ENCODE results near the gene ITGB8.
"Not testable (repeated sequence)": the region's sequence is repeated elsewhere in the genome, so short reads cannot be mapped to it uniquely, and the experiment has no call there.

The ITGB8 gene

DNA sequence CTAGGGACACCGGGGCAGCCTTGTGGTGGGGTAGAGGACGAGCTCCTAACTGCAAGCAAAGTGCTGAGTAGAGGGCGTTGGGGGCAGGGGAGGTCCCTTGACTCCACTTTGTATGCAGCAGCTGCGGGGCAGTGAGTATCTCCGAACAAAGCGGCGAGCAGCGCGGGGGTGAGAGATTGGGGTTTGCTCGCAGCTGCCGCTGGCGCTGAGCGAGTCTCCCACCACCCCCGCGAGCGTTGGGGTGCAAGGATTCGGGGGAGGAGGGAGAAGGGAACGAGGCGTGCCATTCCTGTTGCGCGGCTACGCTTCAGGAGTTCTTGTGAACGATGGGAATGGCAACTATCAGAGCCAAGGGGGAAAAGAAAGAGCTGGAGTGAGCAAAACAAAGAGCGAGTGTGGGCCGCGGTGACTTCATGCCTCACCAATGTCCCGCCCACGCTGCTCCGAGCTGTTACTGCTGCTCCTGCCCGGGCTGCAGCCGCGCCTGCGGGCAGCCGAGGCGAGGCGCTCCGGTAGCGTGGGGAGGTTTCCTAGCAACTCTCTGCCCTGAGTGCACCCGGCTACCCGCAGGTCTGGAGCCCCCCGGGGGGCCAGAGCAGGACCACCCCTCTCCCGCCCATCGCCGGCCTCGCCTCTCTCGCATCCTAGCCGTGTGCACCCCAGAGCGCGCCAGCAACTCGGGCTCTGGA, at the start of gene ITGB8:
ITGB8 (plus strand) TSS at position 662 of the 689 bp plus-strand sequence. CDS start 907 bp downstream, outside the sequence.
- peak; percentile 15 to 44 (median 28) for DNase-seq (ENCODE audit: low read depth in 3 of 3)

- DNase-seq (ENCODE audit: low read depth in 3 of 3), result no peak
Observed at GRCh38 chr7:20282959-20283358, 47.7 kb upstream of the ITGB8 start.

DNA sequence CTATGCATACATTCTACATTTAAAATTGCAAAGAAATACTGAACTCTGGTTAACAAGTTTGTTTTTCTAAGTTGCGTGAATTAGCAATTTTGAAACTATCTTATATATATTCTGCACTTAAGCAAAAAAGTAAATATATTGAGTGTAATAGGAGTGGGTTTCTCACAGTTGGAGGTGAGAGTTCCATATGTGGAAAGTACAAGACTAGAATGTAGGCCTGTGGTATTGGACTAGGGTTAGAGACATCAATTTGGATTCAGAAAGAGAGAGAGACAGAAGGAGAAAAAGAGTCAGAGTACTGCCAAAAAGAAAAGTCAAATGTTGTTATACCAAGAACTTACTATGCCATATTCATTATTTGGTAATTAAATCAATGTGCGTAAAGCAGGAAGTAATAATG, 47.3 kb upstream of the ITGB8 start:
- DNase-seq (ENCODE audit: low read depth in 3 of 3), result no peak

DNA sequence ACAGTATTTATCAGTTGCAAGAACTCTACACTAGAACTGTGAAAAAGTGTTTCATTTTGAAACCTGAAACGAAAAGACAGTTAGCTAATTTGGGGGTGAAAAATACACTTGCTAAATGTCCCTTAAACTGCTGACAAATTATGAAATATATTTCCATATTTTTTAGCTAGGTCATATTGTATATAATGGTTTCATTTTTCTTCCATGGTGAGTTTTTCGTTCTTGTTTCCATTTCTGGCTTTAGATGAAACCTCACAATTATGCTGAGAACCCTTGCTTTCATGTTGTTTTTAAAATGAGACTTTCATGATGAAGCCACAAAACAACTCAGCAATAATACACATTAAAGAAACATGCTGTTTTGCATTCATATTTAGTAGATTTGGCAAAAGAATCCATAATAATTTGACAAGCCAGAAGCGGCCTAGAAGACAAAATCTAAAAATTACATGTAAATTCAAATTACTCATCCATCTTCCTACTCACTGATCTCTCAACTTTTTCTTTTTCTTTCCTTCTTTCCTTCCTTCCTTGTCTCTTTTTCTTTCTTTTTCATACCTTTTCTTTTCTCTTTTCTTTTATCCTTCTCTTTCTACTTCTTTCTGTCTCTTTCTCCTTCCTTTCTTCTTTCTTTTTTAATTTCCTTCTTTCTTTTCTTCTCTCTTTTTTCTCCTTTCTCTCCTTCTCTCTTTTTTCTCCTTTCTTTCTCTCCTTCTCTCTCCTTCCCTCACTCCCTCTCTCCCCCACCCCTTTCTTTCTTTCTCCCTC, 46.5 kb upstream of the ITGB8 start:
- no peak for DNase-seq (ENCODE audit: low read depth in 3 of 3)

- DNase-seq (ENCODE audit: low read depth in 3 of 3), result no peak
Observed at GRCh38 chr7:20284771-20285143, 45.9 kb upstream of the ITGB8 start.

GRCh38 chr7:20287317-20287716, 43.4 kb upstream of the ITGB8 start:
- DNase-seq (ENCODE audit: low read depth in 3 of 3), result no peak

DNA sequence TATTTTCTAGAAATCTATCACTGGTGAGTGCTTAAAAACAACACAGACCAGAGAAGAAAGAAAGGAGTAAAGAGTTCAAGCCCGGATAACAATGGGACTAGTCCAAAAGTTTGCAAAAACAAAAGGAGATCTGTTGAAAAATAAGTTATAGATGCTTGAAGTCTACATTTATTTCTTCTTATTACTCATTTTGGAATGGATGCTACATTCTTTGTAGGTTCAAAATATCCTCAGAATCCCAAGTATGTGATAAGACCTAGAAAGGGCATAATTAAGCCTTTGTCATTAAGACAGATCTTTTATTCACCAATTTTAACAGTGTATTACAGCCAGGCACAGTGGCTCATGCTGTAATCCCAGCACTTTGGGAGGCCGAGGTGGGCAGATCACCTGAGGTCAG, 42.7 kb upstream of the ITGB8 start:
- no peak for DNase-seq (ENCODE audit: low read depth in 3 of 3)

DNA sequence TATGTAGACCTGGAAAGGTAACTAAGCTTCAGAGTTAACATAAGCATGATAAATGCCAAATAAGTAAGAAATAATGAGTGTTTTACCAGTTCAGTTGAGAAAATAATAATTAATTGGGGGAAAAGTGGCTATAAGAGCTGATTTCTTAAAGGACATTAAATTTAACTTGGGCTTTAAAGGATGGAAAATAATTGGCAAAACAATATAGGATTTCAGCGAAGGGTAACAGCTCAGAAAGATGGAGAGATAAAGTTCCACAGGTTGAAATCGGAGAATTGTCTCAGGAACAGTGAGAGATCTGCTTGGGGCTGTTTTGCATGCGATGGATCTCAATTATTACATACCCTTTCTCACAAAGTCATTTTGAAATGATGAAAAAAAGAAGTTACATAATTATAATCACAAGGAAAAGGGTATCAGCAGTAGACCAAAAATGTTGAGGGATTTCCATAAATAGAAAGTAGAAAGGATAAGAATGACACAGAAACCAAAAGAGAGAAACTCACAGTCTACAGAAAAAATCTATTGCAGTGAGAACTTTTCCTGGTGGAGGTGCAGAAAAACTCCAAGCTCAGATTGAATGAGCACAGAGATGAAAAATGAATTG, 40.1 kb upstream of the ITGB8 start:
- no peak for DNase-seq (ENCODE audit: low read depth in 3 of 3)

DNA sequence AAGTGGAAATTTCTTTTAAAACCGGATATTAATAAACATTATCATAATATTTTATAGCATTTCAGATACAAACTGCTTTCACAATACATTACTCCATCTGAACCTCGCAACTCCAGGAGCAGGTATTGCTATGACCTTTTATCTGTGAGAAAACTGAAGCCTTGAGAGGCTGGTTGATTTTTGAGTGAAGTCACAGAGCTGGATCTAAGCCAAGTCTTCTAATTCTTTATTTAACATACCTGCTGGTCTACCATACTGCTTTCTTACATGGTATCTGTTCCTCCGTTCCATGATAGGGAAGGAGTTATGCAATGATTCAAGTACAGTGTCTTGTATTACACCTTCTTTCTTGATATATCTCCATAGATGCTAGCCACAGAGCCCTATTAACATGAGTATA, 37.4 kb upstream of the ITGB8 start:
- no peak for DNase-seq (ENCODE audit: low read depth in 3 of 3)

- DNase-seq (ENCODE audit: low read depth in 3 of 3), result no peak
Observed at GRCh38 chr7:20296444-20296843, 34.3 kb upstream of the ITGB8 start.

GRCh38 chr7:20296901-20297300, 33.8 kb upstream of the ITGB8 start:
- no peak for DNase-seq (ENCODE audit: low read depth in 3 of 3)

DNA sequence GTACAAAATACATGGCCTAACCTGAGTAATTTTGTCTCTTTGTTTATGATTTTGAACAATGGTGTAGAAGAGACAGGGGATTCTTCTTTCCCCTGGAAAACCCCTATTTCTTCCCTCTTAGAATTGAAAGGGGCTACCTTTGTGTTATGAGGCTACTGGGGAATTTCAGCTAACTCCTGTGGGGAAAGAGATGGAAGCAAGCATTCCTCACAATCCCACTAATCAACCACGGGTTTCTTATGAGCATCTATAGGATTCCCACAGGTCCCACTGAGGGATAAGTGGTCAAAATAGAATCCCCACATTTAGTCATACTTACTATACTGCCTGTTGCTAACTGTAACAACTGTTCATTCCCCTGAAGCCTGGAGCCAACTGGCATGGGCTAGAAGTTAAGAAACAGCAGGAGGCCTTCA, 32.2 kb upstream of the ITGB8 start:
- DNase-seq (ENCODE audit: low read depth in 3 of 3), result no peak

- no peak for DNase-seq (ENCODE audit: low read depth in 3 of 3)
Observed at GRCh38 chr7:20299145-20299544, 31.6 kb upstream of the ITGB8 start.

GRCh38 chr7:20299647-20300312, 30.9 kb upstream of the ITGB8 start:
- DNase-seq (ENCODE audit: low read depth in 3 of 3), result no peak

DNA sequence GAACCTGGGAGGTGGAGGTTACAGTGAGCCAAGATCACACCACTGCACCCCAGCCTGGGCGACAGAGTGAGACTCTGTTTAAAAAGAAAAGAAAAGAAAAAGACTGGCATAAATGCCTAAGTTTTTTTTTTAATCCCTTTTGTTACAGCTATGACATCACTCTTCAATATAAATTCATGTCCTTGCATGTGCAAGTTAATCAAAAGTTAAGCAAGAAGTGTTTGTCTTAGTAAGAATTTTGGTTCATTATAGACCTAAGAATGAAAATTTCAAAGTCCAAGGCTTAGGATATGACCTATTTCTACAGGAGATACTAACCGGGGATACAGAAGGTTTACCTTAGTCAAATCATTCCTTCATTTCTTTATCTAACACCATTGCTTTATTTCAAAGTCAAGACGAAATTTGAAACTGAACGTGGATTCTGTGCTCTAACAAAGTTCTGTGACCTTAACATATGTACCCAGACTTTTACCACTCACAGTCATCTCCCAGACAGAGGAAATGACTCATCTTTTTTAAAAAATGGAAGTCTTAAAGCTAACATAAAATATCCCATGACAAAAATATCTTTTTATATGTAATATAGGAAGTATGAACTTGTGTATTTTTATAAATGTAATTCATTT, 29.3 kb upstream of the ITGB8 start:
- DNase-seq (ENCODE audit: low read depth in 3 of 3), result no peak

GRCh38 chr7:20302300-20302699, 28.4 kb upstream of the ITGB8 start:
- not testable (repeated sequence) for DNase-seq (ENCODE audit: low read depth in 3 of 3)

DNA sequence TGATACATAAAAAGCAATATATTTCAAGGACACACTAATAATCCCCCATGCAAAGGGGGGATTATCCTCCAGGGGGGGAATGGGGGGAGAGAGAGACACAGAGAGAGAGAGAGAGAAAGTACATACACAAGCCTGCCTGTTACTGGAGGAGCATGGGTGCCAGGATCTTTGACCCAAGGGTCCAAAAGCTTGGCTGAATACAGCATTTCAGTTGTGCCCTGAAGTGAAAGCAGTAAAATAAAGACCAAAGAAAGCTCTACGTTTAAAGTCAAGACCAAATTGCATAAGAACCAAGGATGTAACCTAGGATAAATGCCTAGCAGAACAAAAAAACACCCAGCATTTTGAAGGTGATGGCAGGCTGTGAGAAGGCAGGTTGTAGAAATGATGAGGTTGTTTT, 27.8 kb upstream of the ITGB8 start:
- no peak for DNase-seq (ENCODE audit: low read depth in 3 of 3)

DNA sequence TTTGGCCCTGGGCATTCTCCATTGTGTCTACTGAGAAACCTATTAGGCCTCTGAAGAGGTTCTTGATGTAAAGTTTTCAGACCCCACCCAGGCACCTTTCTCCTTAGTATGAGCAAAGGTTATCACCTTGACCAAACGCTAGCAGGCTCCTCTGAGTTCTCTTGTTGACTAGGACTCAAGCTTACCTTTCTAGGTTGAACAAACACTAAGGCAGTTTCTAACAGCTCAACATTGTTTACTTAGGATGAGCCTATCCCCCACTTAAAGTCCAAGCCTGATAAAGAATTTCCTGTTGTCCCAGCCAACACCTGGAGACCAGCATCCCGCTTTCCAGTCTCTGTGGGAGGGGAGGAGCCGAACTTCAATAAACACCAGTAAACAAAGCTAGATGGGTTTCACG, 26.3 kb upstream of the ITGB8 start:
- DNase-seq (ENCODE audit: low read depth in 3 of 3), result no peak

DNA sequence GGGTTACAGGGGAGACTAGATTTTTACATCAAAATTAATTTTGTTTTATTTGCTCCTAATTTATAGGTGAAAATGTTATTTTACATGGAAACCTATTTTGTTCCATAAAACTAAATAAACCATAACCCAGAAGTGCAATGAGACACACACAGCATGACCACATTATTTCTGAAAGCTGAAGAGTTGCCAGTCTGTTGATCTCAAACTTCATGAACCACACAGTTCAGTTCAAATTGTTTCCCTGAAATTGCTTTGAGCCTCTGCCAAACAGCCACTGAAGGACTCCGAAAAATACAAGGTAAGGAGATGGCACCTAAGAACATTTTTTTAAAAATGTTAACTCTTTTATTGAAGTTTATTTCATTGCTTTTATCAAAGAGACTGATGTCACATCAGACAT, 25.0 kb upstream of the ITGB8 start:
- no peak for DNase-seq (ENCODE audit: low read depth in 3 of 3)

GRCh38 chr7:20306180-20306946, 24.3 kb upstream of the ITGB8 start:
- no peak for DNase-seq (ENCODE audit: low read depth in 3 of 3)

GRCh38 chr7:20307119-20307518, 23.6 kb upstream of the ITGB8 start:
- no peak for DNase-seq (ENCODE audit: low read depth in 3 of 3)
